ENCODE data around the gene PHLDA3.

DNA sequence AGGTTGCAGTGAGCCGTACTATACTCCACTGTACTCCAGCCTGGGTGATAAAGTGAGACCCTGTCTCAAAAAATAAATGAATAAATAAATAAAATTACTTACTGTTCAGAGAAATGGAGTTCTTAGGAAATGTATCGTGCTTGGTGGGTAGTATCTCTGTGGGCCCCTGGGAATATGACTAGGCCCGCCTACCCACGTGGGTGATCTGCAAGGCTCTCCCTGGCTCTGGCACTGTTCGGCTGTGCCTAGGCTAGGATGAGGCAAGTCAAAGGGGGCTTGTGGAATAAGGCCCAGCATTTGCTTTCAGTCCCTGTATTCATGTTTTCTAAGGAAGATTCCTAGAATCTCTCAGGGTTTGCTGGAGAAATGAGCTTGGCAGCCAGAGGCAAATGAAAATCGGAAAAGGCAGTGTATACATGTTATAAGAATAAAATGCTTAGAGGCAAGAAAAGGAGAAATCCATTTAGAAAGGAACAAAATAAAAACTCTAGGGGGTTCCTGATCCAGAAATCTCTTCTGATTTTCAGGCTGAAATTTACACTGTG, 42.5 kb upstream of the PHLDA3 start:
- TF ChIP-seq, protein P1, sequence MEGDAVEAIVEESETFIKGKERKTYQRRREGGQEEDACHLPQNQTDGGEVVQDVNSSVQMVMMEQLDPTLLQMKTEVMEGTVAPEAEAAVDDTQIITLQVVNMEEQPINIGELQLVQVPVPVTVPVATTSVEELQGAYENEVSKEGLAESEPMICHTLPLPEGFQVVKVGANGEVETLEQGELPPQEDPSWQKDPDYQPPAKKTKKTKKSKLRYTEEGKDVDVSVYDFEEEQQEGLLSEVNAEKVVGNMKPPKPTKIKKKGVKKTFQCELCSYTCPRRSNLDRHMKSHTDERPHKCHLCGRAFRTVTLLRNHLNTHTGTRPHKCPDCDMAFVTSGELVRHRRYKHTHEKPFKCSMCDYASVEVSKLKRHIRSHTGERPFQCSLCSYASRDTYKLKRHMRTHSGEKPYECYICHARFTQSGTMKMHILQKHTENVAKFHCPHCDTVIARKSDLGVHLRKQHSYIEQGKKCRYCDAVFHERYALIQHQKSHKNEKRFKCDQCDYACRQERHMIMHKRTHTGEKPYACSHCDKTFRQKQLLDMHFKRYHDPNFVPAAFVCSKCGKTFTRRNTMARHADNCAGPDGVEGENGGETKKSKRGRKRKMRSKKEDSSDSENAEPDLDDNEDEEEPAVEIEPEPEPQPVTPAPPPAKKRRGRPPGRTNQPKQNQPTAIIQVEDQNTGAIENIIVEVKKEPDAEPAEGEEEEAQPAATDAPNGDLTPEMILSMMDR (IDR thresholded peaks at IDR 0.05), result no peak
- TF ChIP-seq POLR2A (IDR thresholded peaks at IDR 0.05), result no peak
